PC-3 (cell line): Measurements from ENCODE around the gene TNXB. TPM values are rescaled to one million over a fixed set of nuclear protein-coding genes. Genes with fewer than 3 reads are reported as not detected.
A peak's percentile ranks its signal among the peaks of the same experiment; 100 is the strongest.
"Not testable (repeated sequence)": the region's sequence is repeated elsewhere in the genome, so short reads cannot be mapped to it uniquely, and the experiment has no call there.

Source experiments
- ATAC-seq: fragments of 200-7000 bp; cut with Tn5 transposase; 2 replicates; pipeline ENCODE4 v1.9.1; 2020; ENCODE audit warnings: mild to moderate bottlenecking, moderate library complexity
- BruUV-seq: library from RNA; stranded (reverse); fragments of 400-500 nt; replicated peaks from 2 replicates; lab custom pipeline; 2021; lab: Mats Ljungman, UMichigan
- CTCF ChIA-PET: fragments of 300-600 bp; sonication (Branson Sonifier 250); formaldehyde crosslinking; loops from one replicate; lab custom pipeline; 2022; ENCODE audit warnings: antibody characterized with exemption; lab: Charles Lee
- POLR2A ChIA-PET: fragments of 300-600 bp; sonication (Branson Sonifier 250); formaldehyde crosslinking; loops from one replicate; lab custom pipeline; 2022; ENCODE audit warnings: antibody characterized with exemption; ENCODE audit not compliant: unreplicated experiment; lab: Charles Lee
- DNase-seq: peaks from one replicate; pipeline ENCODE4 v3.0.0-alpha.2; 2015
- H2AFZ ChIP-seq: fragments of 300-600 bp; sonication (generic); 2 replicates; pipeline ENCODE4 v1.6.0; 2016; ENCODE audit warnings: antibody characterized with exemption, low read length
- H3F3A ChIP-seq: fragments of 300-600 bp; sonication (generic); one replicate; pipeline ENCODE4 v1.6.0; 2017; ENCODE audit warnings: antibody characterized with exemption, low read length, control low read depth, mild to moderate bottlenecking; ENCODE audit not compliant: unreplicated experiment
- H3K27ac ChIP-seq: fragments of 300-600 bp; sonication (generic); 2 replicates; pipeline ENCODE4 v1.5.1; 2016; ENCODE audit warnings: mild to moderate bottlenecking, low read length
- H3K27me3 ChIP-seq: fragments of 300-600 bp; sonication (generic); 2 replicates; pipeline ENCODE4 v1.6.1; 2016; ENCODE audit warnings: low read length, mixed read lengths
- H3K36me3 ChIP-seq: fragments of 300-600 bp; sonication (generic); 2 replicates; pipeline ENCODE4 v1.6.1; 2016; ENCODE audit warnings: low read depth, mixed run types, low read length, mixed read lengths
- H3K4me1 ChIP-seq: fragments of 300-600 bp; sonication (generic); 2 replicates; pipeline ENCODE4 v1.5.1; 2016; ENCODE audit warnings: low read length; ENCODE audit not compliant: insufficient read depth
- H3K4me2 ChIP-seq: fragments of 300-600 bp; sonication (generic); 2 replicates; pipeline ENCODE4 v1.6.0; 2016; ENCODE audit warnings: low read length
- H3K4me3 ChIP-seq: fragments of 300-600 bp; sonication (generic); 2 replicates; pipeline ENCODE4 v1.5.1; 2016; ENCODE audit warnings: mild to moderate bottlenecking, low read length, mixed read lengths
- H3K79me2 ChIP-seq: fragments of 300-600 bp; sonication (generic); 2 replicates; pipeline ENCODE4 v1.6.1; 2017; ENCODE audit warnings: low read length, mixed read lengths
- H3K9ac ChIP-seq: fragments of 300-600 bp; sonication (generic); 2 replicates; pipeline ENCODE4 v1.6.0; 2016; ENCODE audit warnings: mild to moderate bottlenecking, low read length
- H3K9me2 ChIP-seq: fragments of 300-600 bp; sonication (generic); replicated peaks from 2 replicates; pipeline ENCODE4 v1.6.1; 2016; ENCODE audit warnings: mixed run types, low read length, mixed read lengths
- H3K9me3 ChIP-seq: fragments of 300-600 bp; sonication (generic); 2 replicates; pipeline ENCODE4 v1.6.1; 2016; ENCODE audit warnings: low read length, mixed read lengths
- H4K20me1 ChIP-seq: fragments of 300-600 bp; sonication (generic); 2 replicates; pipeline ENCODE4 v1.6.1; 2016; ENCODE audit warnings: low read length, mixed read lengths
- intact Hi-C: fragments of 100-400 bp; cut with micrococcal nuclease; formaldehyde crosslinking; loops from 2 replicates; pipeline ENCODE4 v1.9.0; 2023
- total RNA-seq: library from RNA; depleted of rRNA; stranded (reverse); fragments of >200 nt; gene quantifications from 2 replicates; pipeline ENCODE4 v1.2.3, GENCODE V29; 2014

TNXB gene
- total RNA-seq, 1 experiment from 2014 or later, result 2.9 TPM

- H3K9me3 ChIP-seq, H3K79me2 ChIP-seq, H3K9ac ChIP-seq, POLR2A ChIA-PET, ATAC-seq, H3K4me2 ChIP-seq, H4K20me1 ChIP-seq, H3K4me3 ChIP-seq, H3K27ac ChIP-seq, DNase-seq, H3K27me3 ChIP-seq, H3F3A ChIP-seq, intact Hi-C loops, H3K4me1 ChIP-seq, H2AFZ ChIP-seq, BruUV-seq, H3K36me3 ChIP-seq, CTCF ChIA-PET, H3K9me2 ChIP-seq: not testable (repeated sequence)
These were observed 80.5 kb downstream of the TNXB start for GRCh38 chr6:32028631-32029030.

DNA sequence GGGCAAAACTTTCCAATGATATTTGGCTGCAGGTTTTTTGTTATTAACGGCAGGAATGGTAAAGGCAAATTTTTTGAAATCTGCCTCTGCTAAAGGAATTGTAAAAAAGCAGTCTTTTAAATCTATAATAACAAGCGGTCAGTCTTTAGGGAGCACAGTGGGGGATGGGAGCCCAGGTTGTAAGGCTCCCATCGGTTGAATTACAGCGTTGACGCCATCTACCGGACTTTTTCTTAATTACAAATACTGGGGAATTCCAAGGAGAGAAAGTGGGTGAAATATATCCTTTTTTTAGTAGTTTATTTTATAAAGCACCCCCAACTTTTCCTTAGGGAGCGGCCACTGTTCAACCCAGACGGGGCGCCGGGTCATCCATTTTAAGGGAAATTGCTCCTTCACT, 87.0 kb downstream of the TNXB start:
- H2AFZ ChIP-seq, H3K9ac ChIP-seq, H3K9me2 ChIP-seq, H3F3A ChIP-seq, H3K4me3 ChIP-seq, BruUV-seq, H4K20me1 ChIP-seq, H3K79me2 ChIP-seq, intact Hi-C loops, H3K4me2 ChIP-seq, POLR2A ChIA-PET, DNase-seq, H3K27ac ChIP-seq, CTCF ChIA-PET, H3K36me3 ChIP-seq, H3K4me1 ChIP-seq, H3K9me3 ChIP-seq, H3K27me3 ChIP-seq: not testable (repeated sequence)
- ATAC-seq, result peak; percentile 42; the same call in 1 of the 2 replicates

- H3K9ac ChIP-seq, DNase-seq, H3K4me2 ChIP-seq, POLR2A ChIA-PET, H3K9me2 ChIP-seq, CTCF ChIA-PET, H3K9me3 ChIP-seq, H4K20me1 ChIP-seq, H3K4me1 ChIP-seq, H2AFZ ChIP-seq, intact Hi-C loops, BruUV-seq, H3K4me3 ChIP-seq, H3K36me3 ChIP-seq, ATAC-seq, H3K27me3 ChIP-seq, H3K27ac ChIP-seq, H3K79me2 ChIP-seq, H3F3A ChIP-seq: not testable (repeated sequence)
These were observed 94.6 kb downstream of the TNXB start, which contains the start of gene C4B for GRCh38 chr6:32014547-32014946. C4B (plus strand) TSS chr6:32014795; CDS start chr6:32014846, 51 bp downstream.

GRCh38 chr6:32013738-32014137, 95.4 kb downstream of the TNXB start:
- H3K9me3 ChIP-seq, intact Hi-C loops, H3K79me2 ChIP-seq, H3K27ac ChIP-seq, H3K4me3 ChIP-seq, H4K20me1 ChIP-seq, BruUV-seq, H3K36me3 ChIP-seq, H3K4me2 ChIP-seq, CTCF ChIA-PET, ATAC-seq, H3K27me3 ChIP-seq, H3K9me2 ChIP-seq, H2AFZ ChIP-seq, DNase-seq, H3F3A ChIP-seq, POLR2A ChIA-PET, H3K4me1 ChIP-seq, H3K9ac ChIP-seq: not testable (repeated sequence)

DNA sequence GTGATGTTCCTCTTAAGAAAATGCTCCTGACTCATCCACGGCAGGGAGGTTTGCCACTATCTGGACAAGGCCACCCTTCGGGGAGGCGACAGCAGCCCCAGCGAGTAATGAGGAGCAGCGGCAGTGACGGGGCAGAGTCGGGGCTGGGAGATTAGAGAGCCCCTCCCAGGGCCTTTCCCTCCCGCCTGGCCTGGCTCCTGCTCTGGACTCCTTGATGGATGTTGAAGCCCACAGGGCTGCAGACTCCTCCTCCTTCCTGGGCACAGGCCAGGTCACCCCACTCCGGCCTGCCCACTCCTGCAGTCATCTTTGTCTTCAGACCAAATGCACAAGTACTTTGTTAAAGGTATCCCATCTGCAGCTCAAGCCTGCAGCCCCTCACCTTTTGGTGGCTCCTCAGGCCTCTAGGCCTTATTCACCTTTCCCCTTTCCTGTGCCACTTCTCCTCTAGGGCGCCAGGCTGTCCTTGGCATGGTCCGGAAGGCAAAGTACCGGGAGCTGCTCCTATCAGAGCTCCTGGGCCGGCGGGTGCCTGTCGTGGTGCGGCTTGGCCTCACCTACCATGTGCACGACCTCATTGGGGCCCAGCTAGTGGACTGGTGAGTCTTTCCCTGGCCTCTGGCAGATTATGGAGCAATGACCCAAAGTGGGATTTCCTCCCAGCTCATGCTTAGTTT, 96.1 kb downstream of the TNXB start:
- POLR2A ChIA-PET, BruUV-seq, H3K9ac ChIP-seq, H3K9me2 ChIP-seq, H3K4me2 ChIP-seq, H3F3A ChIP-seq, CTCF ChIA-PET, H3K27ac ChIP-seq, H4K20me1 ChIP-seq, H3K4me3 ChIP-seq, ATAC-seq, H3K4me1 ChIP-seq, intact Hi-C loops, H3K79me2 ChIP-seq, H3K36me3 ChIP-seq, H3K27me3 ChIP-seq, DNase-seq, H3K9me3 ChIP-seq, H2AFZ ChIP-seq: not testable (repeated sequence)

DNA sequence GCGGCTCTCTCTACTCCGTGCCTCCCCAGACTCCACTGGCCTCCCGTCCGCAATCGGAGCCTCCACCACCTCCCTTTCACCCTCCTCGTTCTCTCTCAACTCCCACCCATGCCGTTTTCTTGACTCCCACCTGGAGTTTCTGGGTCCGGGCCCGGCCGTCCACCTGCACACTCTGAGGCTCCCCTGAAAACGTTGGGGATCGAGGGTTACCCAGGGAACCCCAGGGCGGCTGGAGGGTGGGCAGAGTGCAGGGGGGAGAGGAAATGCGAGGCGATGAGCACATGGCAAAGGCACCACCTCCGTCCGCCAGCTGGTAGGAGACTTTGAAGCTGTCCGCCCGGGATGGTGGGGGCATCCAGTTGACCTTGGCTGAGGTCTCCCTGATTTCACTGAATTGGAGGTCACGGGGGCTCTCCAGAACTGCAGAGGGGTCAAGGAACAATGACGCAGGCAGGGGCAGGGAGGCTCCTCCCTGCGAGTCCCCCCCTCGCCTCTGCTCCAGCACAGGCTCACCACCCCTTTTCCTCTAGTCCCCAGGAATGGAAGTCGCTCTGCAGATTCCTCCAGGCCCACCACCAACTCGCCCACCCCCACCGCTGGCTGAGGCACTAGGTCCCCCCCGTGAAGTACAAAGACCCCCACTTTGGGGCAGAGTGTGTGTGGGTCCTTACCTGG, 98.1 kb downstream of the TNXB start:
- DNase-seq, H3F3A ChIP-seq, H3K4me2 ChIP-seq, H3K4me1 ChIP-seq, H4K20me1 ChIP-seq, ATAC-seq, H3K9me2 ChIP-seq, H3K79me2 ChIP-seq, H3K9ac ChIP-seq, H2AFZ ChIP-seq, POLR2A ChIA-PET, H3K36me3 ChIP-seq, intact Hi-C loops, H3K4me3 ChIP-seq, BruUV-seq, H3K27ac ChIP-seq, CTCF ChIA-PET, H3K27me3 ChIP-seq, H3K9me3 ChIP-seq: not testable (repeated sequence)
